ENCODE results near the gene PTPN23. TPM values are rescaled to one million over a fixed set of nuclear protein-coding genes. Genes with fewer than 3 reads are reported as not detected.

PTPN23 gene
- total and polyA plus RNA-seq, 2 of the 13 experiments (the other 11 are each of a cell fraction or from before 2014, with no cell fraction given) = 2.3 to 3.7 TPM

DNA sequence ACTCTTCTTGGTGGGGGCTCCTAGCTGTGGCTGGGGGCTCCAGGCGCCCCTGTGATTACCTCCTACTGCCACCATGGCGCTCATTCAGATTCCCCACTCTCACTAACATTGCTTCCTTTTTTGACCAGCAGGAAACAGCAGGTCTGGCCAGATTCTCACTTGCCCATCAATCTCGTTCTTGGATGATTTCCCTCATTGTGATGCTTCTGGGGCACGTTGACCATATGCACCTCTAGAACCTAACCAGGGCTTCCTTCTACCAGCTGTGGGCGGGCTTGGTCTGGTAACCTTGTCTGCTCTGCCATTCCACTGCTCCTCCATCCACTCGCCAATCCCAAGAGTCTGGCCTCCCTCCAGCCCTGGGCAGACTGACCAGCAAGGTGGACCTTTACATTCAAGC, 35.9 kb upstream of the PTPN23 start (continued):
- no peak for TF ChIP-seq HDAC1 (CRISPR knock-in tag; IDR thresholded peaks at IDR 0.05)
- TF ChIP-seq SAP130 (CRISPR knock-in tag; IDR thresholded peaks at IDR 0.05; ENCODE audit: low read depth) = no peak
- no peak for TF ChIP-seq ZNF629 (CRISPR knock-in tag; conservative IDR thresholded peaks at IDR 0.05)
- TF ChIP-seq HNRNPL (IDR thresholded peaks at IDR 0.05; ENCODE audit: low read depth, low read length) = no peak

DNA sequence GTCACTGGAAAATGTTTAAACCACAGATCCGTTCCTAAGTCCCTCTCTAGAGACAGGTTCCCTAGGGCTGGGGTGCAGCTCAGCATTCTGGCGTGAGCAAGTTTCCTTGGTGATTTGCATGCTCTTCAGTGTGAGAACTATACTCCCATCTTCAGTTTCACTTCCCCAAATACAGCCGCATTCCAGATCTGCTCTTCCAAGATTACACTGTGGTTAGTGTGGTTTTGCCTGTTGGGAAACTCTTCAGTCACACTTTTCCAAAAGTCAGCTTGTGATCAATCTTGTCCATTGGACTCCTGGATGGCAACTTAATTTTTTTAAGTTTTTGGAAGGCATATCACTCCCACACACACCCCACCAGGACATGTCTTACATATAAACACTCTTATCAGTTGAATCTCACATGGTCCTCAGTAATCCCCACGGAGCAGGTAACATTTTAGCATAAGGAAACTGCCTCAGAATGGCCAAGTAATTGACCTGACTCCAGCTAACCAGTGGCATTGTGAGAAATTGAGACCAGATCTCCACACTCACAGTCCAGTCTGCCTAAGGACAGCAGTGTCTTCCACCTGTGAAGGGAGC, 33.5 kb upstream of the PTPN23 start:
- H3K4me1 ChIP-seq (ENCODE audit: insufficient read depth, low read length) = peaks cover 13% of the 10 kb centered on the region
- no peaks in the 10 kb centered on the region for H4K20me1 ChIP-seq (ENCODE audit: insufficient read depth, low read length)
- in situ Hi-C loops (cut with HindIII; ENCODE audit: extremely low pct_ligation_motif_present, low pct_unique_long_range_greater_than_20kb) = no loop called here
- no peak for DNase-seq (ENCODE audit: low spot score)
- no peaks in the 10 kb centered on the region for H3K79me2 ChIP-seq (ENCODE audit: insufficient read depth, low read length)
- H3K36me3 ChIP-seq (replicated peaks in 1 of 2; ENCODE audit: control insufficient read depth in 1 of 2, insufficient read depth in 2 of 2, low read length in 2 of 2) = peaks cover 5 to 19% of the 10 kb centered on the region in 2 experiments; a peak in 3 of 5 replicates
- no TSS peak for BruUV-seq (replicated peaks)
- intact Hi-C loops (cut with micrococcal nuclease; ENCODE audit: unreplicated experiment) = no loop called here
- no peak overlapping the region for H3K27ac ChIP-seq (ENCODE audit: extremely low read length, insufficient read depth, low read length)
- ChIA-PET POLR2A (no interaction called here), CTCF (ENCODE audit: low intra/inter-chr PET ratio, low total read pairs) (no interaction called here)
- no peak overlapping the region for H3K9ac ChIP-seq (ENCODE audit: insufficient read depth, low read depth, low read length)
- FAIRE-seq = peak; percentile 23
- WGBS (ENCODE audit: low lambda C conversion rate) = 96% methylated on average over 4 of the region's 4 CpGs
- ATAC-seq = no peak
- H3K4me3 ChIP-seq (replicated peaks in 1 of 3; ENCODE audit: insufficient read depth in 1 of 3, low read depth in 2 of 3, low read length in 3 of 3) = no peak overlapping the region
- H3K27me3 ChIP-seq (ENCODE audit: control insufficient read depth in 1 of 2, insufficient read depth in 2 of 2, low read length in 2 of 2) = no peaks in the 10 kb centered on the region
- no peak overlapping the region for H2AFZ ChIP-seq (ENCODE audit: low read length)
- no peak overlapping the region for H3K4me2 ChIP-seq (ENCODE audit: low read depth, low read length)
- no peaks in the 10 kb centered on the region for H3K9me3 ChIP-seq (ENCODE audit: low read length)
- TF ChIP-seq HMG20A (CRISPR knock-in tag; IDR thresholded peaks at IDR 0.05; ENCODE audit: borderline replicate concordance) (no peak), ZNF432 (CRISPR knock-in tag; IDR thresholded peaks at IDR 0.05; ENCODE audit: borderline replicate concordance) (no peak), CCAR2 (optimal IDR thresholded peaks at IDR 0.05; ENCODE audit: low read depth, low read length) (no peak), SP1 (IDR thresholded peaks at IDR 0.05) (no peak), SP1 (CRISPR knock-in tag; IDR thresholded peaks at IDR 0.05) (no peak), SMAD3 (CRISPR knock-in tag; IDR thresholded peaks at IDR 0.05) (no peak), ZIK1 (CRISPR knock-in tag; IDR thresholded peaks at IDR 0.05; ENCODE audit: borderline replicate concordance, low read depth) (no peak), ZNF737 (CRISPR knock-in tag; IDR thresholded peaks at IDR 0.05; ENCODE audit: borderline replicate concordance) (no peak), HOXA5 (CRISPR knock-in tag; IDR thresholded peaks at IDR 0.05) (no peak), ZNF678 (CRISPR knock-in tag; IDR thresholded peaks at IDR 0.05) (no peak), RFX3 (CRISPR knock-in tag; IDR thresholded peaks at IDR 0.05) (no peak), ZNF720 (CRISPR knock-in tag; IDR thresholded peaks at IDR 0.05) (no peak), ZNF230 (CRISPR knock-in tag; IDR thresholded peaks at IDR 0.05) (no peak)
- TF ChIP-seq, protein P1, sequence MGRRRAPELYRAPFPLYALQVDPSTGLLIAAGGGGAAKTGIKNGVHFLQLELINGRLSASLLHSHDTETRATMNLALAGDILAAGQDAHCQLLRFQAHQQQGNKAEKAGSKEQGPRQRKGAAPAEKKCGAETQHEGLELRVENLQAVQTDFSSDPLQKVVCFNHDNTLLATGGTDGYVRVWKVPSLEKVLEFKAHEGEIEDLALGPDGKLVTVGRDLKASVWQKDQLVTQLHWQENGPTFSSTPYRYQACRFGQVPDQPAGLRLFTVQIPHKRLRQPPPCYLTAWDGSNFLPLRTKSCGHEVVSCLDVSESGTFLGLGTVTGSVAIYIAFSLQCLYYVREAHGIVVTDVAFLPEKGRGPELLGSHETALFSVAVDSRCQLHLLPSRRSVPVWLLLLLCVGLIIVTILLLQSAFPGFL (CRISPR knock-in tag; IDR thresholded peaks at IDR 0.05) = no peak
- TF ChIP-seq, protein P2, sequence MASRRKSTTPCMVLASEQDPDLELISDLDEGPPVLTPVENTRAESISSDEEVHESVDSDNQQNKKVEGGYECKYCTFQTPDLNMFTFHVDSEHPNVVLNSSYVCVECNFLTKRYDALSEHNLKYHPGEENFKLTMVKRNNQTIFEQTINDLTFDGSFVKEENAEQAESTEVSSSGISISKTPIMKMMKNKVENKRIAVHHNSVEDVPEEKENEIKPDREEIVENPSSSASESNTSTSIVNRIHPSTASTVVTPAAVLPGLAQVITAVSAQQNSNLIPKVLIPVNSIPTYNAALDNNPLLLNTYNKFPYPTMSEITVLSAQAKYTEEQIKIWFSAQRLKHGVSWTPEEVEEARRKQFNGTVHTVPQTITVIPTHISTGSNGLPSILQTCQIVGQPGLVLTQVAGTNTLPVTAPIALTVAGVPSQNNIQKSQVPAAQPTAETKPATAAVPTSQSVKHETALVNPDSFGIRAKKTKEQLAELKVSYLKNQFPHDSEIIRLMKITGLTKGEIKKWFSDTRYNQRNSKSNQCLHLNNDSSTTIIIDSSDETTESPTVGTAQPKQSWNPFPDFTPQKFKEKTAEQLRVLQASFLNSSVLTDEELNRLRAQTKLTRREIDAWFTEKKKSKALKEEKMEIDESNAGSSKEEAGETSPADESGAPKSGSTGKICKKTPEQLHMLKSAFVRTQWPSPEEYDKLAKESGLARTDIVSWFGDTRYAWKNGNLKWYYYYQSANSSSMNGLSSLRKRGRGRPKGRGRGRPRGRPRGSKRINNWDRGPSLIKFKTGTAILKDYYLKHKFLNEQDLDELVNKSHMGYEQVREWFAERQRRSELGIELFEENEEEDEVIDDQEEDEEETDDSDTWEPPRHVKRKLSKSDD (CRISPR knock-in tag; IDR thresholded peaks at IDR 0.05; ENCODE audit: low read depth) = no peak
- TF ChIP-seq, protein P3, sequence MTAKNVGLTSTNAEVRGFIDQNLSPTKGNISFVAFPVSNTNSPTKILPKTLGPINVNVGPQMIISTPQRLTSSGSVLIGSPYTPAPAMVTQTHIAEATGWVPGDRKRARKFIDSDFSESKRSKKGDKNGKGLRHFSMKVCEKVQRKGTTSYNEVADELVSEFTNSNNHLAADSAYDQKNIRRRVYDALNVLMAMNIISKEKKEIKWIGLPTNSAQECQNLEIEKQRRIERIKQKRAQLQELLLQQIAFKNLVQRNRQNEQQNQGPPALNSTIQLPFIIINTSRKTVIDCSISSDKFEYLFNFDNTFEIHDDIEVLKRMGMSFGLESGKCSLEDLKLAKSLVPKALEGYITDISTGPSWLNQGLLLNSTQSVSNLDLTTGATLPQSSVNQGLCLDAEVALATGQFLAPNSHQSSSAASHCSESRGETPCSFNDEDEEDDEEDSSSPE (CRISPR knock-in tag; IDR thresholded peaks at IDR 0.05) = no peak
- TF ChIP-seq, protein P4, sequence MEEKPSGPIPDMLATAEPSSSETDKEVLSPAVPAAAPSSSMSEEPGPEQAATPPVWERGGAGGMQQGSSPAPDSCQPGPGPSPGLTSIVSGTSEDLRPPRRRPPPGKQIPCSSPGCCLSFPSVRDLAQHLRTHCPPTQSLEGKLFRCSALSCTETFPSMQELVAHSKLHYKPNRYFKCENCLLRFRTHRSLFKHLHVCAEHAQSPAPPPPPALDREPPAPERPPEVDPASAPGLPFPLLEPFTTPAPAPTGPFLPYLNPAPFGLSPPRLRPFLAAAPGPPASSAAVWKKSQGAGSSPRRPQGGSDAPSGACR (CRISPR knock-in tag; IDR thresholded peaks at IDR 0.05) = no peak

All from HepG2 (cell line).